ENCODE data around the gene SRSF12. TPM values are rescaled to one million over a fixed set of nuclear protein-coding genes. Genes with fewer than 3 reads are reported as not detected.
"Not testable (repeated sequence)": the region's sequence is repeated elsewhere in the genome, so short reads cannot be mapped to it uniquely, and the experiment has no call there.

Gene SRSF12
- total RNA-seq, 1 donor from 2014 or later: under 0.01 TPM

DNA sequence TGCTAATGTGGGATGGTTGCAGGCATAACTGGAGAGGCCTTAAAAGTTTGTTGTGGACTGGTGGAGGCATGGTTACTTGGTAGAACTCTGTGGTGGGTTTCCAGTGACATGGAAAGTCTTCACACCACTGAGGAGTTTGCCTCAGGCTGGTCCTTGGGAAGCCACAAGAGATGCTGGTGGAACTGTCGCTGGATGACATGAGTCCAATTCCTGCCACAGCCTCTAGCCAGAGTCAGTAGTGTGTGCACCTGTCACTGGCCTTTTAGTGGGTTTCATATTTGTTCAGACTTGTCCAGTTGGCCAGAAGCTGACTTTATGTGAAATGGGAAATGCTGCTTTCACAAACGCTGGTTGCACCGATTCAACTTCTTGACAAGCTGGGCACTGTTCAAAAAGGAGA, 13.7 kb upstream of the SRSF12 start:
- no peak for DNase-seq (ENCODE audit: low read depth in 2 of 2)

DNA sequence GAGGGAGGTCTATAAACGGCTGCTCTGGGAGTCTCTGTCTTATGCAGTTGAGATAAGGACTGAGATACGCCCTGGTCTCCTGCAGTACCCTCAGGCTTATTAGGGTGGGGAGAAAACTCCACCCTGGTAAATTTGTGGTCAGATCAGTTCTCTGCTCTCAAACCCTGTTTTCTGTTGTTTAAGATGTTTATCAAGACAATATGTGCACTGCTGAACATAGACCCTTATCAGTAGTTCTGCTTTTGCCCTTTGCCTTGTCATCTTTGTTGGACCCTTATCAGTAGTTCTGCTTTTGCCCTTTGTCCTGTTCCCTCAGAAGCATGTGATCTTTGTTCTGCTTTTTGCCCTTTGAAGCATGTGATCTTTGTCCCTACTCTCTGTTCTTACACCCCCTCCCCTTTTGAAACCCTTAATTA, 10.4 kb upstream of the SRSF12 start:
- not testable (repeated sequence) for DNase-seq (ENCODE audit: low read depth in 2 of 2)

DNA sequence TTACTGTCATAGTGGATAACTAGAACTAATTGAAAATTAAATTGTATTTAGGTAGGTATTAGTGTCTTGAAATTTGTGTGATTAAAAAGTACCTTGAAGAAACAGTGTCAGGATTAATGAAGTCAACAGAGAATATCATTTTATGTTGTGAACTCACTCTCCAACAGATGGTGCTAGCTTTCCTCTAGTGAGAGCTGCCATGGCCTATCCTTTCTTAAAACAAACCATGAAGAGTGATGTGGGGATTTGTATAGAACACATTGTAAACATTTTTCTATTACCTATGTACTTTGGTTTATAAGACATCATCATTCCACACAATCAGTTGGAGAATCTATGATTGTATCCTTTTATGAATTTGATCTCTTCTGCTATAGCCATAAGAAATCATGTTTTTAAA, 4.8 kb upstream of the SRSF12 start:
- DNase-seq (ENCODE audit: low read depth in 2 of 2): peak; percentile 21 to 53

DNA sequence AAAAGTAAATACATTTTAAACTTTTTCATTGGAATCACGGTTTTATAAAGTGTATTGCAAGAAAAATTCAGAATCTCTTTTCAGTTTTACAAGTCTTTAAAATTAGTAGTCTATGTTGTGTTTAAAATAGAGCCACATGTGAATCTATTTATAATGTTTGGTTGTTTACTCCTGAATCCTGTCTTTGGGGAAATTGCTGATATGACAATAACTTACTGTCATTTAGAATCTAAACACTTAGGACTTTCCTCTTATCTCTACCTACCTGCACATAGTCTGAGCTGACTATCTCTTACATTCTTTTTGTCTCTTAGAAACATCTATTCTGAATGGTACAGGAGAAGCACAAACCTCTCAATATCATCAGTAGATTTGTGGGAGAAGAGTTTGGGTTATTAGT, 4.1 kb upstream of the SRSF12 start:
- no peak for DNase-seq (ENCODE audit: low read depth in 2 of 2)

DNA sequence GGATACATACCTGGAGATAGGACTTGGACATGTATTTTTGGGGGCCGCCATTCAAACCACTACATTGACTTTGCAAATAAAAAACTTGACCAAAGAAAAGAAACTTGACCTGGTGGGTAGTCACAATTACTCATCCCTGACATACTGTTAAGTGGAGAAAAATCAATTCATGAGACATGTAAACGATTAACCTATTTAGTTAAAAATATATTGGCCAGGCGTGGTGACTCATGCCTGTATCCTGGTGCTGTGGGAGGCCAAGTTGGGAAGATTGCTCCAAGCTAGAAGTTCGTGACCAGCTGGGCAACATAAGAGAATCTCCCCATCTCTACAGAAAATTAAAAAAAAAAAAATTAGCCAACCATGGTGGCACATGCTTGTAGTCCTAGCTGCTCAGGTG, 2.5 kb upstream of the SRSF12 start:
- no peak for DNase-seq (ENCODE audit: low read depth in 2 of 2)

DNA sequence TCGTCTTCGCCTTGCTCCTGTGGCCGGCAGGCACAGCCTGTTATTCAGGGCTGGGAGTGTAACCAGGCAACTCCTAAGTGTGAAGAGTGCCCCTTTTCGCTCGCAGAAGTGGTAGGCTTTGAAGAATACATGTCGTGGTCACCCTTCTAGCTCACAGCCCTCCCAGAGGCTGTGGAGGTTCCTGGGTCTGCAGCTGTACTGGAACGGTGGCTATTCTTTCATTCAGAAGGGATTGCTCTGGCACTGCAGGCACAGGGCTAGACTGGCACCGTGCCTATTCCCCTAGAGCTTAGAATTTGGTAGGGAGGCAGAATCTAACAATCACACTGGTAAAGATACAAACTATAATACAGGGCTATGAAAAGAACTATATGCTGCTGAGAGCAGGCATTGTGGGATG, 1.1 kb upstream of the SRSF12 start:
- DNase-seq (ENCODE audit: low read depth in 2 of 2): no peak

DNA sequence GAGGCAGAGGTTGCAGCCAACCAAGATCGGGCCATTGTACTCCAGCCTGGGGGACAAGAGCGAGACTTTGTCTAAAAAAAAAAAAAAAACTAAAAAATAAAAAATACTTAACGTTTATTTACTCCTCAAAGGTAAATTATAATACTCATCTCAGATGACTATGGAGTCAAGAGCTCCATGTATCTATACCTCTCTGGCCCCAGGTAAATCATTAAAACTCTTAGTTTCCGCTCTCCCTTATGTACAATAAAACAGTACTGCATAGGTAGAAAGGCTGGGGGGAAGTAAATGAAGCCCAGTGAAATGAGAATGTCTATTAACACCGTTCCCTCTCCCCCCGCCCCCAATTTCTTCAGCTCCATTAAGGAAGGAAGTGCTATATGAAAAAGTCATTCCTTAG, 1.2 kb downstream of the SRSF12 start:
- DNase-seq (ENCODE audit: low read depth in 2 of 2): no peak

DNA sequence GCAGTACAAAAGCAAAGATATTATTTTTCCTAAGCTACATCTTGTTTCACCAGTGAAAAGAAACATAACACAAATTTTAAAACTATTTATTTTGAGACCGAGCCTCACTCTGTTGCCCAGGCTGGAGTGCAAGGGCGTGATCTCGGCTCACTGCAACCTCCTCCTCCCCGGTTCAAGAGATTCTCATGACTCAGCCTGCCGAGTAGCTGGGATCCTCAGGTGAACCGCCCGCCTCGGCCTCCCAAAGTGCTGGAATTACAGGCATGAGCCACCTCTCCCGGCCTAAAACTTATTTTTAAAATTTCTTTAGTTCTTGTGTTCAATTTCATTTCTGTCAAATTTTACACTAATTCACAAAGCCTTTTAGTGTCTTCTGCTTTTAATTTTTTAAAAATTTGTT, 5.9 kb downstream of the SRSF12 start:
- DNase-seq (ENCODE audit: low read depth in 2 of 2): no peak

DNA sequence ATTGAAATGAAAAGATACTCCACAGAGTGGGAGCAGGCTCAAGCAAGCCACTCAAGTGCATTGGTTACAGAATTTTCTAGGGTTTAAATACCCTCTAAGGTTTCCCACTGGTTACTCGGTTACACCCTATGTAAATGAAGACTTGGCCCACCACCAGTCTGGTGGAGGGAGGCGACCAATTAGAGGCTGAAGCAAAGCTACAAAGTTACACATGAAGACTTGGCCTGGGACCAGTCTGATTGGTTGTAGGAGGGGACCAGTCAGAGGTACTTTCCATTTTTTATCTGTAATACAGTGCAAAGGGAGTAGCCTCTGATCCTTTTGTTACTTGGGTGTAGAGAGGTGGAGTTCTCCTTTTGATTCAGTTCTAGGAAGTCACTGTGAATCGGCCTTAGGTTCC, 7.6 kb downstream of the SRSF12 start:
- no peak for DNase-seq (ENCODE audit: low read depth in 2 of 2)

DNA sequence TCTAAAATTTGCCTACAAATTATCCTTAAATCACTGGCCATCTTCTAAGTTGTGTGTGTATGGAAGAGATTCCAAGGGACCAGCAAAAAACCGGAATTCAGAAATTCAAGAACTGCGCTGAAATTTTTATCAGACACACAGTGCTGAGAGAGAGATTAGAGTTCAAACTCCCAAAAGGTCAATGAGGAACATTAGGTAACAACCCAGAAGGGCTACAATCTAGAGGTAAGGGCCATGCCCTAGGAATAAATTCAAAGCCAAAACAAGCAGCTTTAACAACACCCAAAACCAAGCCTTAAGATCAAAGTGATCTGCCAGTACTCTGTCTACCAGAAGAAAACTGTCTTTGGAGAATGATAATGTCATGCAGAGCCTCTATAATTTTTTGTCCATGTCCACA, 17.8 kb downstream of the SRSF12 start:
- DNase-seq (ENCODE audit: low read depth in 2 of 2): no peak

DNA sequence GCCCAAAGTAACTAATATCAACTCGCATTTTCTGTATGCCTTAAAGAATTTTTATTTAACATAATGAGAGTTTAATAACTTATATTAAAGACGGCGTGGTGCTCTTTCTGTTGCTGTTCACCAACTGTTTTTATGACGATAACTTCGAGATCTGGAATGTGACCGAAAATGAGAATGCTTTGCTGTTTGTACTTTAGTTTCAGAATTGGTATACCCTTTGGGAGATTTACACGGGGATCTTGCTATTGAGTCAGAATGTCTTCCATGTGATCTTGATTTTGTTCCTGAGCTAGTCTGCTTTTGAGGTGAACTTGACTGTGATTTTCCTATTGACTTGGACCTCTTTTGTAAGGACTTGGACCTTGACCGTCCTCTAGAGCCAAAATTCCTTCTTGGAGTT, 19.4 kb downstream of the SRSF12 start:
- no peak for DNase-seq (ENCODE audit: low read depth in 2 of 2)

DNA sequence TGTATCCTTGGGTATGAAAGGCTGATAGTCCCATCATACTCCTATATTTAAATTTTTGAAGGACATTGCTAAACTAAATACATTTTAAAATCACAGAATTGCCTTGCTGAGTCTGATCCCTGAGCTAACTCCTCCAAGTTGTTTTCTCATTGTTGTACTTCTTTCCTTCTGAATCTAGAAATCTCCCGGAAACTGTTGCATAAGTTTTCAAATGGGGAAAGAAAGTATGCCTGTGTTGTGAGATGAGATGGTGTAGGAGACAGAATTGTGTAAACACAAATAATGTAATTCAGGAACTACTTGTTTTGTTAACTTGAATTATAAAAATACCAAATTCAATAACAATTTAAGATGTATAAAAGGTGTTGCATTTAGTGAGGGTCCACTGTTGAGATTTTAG, 30.0 kb downstream of the SRSF12 start:
- no peak for DNase-seq (ENCODE audit: low read depth in 2 of 2)

DNA sequence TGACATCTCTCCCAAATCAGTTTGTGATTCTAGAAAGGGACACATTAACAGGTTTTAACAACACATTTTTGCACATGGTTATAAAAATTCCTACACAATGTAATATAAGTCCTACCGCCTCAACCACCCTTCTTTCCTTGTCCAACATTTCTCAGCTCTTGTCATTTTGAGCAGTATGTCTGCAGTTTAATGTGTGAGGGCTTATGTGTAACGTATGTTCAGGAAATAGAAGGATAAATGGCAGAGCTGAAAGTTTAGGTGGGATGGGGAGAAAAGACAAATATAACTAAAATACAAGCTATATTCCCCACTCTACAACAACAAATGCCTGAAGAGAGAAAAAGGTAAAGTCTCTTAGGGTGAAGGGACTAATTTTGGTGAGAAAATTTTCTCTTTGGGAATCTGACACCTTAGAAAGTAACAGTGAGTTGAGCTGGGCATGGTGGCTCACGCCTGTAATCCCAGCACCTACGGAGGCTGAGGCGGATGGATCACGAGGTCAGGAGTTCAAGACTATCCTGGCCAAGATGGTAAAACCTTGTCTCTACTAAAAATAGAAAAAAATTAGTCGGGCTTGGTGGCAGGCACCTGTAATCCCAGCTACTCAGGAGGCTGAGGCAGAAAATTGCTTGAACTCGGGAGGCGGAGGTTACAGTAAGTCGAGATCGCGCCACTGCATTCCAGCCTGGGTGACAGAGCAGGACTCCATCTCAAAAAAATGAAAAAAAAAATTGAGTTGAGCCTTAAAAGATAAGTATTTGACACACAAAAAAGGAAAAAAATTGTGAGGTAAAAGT, 32.3 kb downstream of the SRSF12 start:
- DNase-seq (ENCODE audit: low read depth in 2 of 2): no peak

DNA sequence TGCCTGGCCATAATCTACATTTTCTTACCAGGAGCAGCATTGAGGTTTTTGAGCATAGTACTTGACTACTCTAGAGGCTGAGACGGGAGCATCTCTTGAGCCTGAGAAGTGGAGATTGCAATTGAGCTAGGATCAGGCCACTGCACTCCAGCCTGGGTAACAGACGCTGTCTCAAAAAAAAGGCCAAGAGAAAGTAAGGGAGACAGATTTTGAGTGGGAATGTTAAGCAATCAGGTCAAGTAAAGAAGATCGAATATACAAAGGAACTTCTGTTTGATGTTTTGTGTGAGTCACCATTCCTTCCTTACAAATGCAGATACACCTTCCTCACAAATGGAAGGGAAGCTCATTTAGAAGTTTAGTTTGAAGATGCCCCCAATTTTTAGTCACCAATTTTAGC, 32.9 kb downstream of the SRSF12 start:
- no peak for DNase-seq (ENCODE audit: low read depth in 2 of 2)

DNA sequence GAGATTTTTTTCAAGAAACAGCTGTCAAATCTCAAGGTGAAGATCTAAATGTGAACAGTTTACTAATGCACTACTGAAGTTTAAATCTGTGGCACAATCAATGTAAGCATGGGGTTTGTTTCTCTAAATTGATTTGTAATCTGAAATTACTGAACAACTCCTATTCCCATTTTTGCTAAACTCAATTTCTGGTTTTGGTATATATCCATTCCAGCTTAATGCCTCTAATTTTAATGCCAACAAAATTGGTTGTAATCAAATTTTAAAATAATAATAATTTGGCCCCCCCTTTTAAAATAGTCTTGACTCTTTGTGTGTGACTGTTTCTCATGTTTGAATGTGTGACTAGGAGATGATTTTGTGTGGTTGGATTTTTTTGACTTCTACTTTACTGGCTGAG, 33.3 kb downstream of the SRSF12 start:
- DNase-seq (ENCODE audit: low read depth in 2 of 2): no peak

DNA sequence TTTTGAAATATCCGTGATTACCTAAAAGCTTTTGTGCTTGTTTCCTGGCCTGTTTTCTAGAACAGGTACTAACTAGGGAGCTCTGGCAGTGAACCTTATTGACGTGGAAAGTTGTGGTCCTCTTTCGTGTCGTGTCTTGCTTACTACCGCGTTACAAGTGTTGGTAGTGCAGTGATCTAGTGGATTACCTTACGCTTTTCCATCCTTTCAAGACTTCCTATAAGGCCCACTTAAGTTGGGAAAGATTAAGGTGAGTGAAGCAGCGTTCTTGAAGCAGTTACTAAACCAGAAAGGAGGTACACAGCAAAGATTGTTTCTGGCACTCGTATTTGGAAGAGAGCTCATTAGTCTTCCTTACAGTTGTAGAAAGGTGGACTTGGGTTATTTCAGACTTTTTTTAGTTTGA, 35.4 kb downstream of the SRSF12 start:
- peak in 1 of 2 donors; percentile 34 for DNase-seq (ENCODE audit: low read depth in 2 of 2)

DNA sequence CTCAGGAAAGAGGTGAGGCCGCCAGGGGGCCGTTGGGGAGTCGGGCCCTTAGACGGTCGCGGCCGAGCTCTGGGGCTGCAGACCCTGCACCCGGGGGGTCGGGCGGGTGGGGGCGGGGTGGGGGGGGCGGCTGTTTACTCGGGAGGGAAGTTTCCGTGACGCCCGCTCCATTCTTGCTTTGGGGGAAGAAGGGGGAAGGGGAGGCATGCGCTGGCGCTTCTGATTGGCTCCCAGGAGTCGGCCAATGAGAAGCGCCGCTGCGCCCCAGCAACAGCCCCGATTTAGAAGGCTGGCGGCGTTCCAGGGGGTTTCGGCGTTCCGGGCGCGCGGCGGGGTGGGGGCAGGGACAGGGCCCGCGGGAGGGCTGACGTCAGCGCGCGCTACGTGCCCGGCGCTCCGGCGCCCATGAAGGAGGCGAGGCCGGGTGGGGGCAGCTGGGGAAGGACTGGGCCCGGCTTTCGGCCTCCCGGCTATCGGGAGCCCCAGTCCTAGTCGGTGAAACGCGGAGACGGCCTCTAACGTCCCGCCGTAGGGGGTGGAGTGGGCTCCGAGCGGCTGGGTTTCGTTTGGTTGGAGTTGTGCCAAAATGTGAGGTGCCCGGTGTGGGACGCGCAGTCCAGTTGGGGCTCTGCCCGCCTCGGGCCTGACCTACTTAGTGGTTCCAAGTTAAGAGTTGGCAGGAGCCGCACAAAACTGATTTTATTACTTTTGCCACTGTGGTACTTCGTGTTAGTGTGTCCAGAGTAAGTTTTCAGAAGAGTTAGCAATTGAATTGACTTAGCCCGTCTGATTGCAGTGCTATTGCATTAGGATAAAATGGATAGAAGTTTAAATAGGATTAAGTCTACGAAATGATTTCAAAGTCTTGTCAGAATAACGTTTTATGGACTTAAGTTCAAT, 36.2 kb downstream of the SRSF12 start:
- peak; percentile 97 to 98 for DNase-seq (ENCODE audit: low read depth in 2 of 2)

DNA sequence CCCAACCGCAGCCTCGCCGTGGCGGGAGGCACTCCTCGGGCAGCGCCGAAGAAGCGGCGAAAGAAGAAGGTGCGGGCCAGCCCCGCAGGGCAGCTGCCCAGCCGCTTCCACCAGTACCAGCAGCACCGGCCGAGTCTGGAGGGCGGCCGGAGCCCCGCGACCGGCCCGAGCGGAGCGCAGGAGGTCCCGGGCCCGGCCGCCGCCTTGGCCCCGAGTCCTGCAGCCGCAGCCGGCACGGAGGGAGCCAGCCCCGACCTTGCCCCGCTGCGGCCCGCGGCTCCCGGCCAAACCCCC, 36.8 kb downstream of the SRSF12 start:
- no peak for DNase-seq (ENCODE audit: low read depth in 2 of 2)

DNA sequence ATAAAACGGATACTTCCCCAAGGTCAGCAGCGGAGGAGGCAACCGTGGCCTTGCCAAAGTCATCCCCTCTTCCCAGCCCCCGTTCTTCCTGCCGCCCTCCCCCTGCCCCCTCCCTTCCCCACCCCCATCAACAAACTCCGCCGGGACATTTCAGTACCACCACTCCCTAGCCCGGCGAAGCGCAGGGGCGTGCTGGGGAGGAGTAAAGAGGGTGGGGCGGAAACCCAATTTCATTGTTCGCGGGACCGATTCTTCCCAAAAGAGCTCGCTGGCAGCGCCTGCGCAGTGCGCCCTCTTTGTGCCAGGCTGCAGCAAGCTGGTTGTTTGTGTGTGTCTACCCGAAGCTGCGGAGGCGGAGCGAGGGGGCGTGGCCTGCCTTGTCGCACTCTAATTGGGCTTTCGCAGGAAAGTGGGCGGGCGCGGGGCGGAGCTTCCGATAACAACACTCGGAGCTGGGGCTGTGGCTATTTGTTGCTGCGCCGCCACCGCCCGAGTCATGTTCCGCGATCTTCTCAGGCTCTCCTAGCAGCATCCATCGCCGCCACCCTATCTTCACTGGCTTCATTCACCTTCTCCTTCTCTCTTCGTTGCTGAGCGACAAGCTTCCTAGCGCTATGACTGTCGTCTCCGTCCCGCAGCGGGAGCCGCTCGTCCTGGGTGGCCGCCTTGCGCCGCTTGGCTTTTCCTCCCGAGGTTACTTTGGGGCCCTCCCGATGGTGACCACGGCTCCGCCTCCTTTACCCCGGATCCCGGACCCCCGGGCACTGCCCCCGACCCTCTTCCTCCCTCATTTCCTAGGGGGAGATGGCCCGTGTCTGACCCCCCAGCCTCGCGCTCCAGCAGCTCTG, 37.4 kb downstream of the SRSF12 start, which contains the start of gene PNRC1:
PNRC1 (plus strand) TSS at position 471 of the 848 bp plus-strand sequence; CDS start at position 615, 144 bp downstream.
- DNase-seq (ENCODE audit: low read depth in 2 of 2): peak; percentile 97 to 99

DNA sequence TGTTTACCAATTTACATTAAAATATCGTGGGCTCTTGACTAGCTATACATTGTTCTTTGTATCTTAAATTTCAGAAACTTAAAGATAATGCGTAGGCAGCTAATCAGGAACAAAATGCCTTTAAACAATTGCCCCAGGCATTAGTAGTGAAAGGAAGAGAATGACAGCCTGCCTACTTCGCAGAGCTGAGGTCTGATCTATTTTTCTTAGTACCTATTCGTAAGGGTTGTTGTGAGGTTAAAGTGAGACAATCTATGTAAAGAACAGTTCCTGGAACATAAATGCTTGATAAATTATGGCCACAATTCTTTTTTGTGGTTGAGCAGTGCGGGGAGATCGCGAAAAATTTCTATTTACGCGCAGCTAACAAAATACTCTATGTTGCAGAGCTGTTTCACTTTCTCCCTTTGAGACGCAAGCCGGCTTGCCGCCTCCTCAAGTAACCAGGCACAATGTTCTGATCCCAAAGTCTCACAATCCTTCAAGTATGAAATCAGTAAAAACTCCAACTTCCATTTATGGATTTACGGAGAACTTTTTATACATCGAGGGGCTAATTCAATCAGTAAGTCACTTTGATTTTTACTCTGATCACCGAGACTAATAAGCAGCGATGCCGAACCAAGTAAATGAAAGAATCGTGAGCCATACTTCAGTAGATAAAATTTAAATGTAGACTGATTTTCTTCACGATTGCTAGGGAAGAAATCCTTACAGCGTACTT, 38.2 kb downstream of the SRSF12 start:
- peak in 1 of 2 donors; percentile 62 for DNase-seq (ENCODE audit: low read depth in 2 of 2)

DNA sequence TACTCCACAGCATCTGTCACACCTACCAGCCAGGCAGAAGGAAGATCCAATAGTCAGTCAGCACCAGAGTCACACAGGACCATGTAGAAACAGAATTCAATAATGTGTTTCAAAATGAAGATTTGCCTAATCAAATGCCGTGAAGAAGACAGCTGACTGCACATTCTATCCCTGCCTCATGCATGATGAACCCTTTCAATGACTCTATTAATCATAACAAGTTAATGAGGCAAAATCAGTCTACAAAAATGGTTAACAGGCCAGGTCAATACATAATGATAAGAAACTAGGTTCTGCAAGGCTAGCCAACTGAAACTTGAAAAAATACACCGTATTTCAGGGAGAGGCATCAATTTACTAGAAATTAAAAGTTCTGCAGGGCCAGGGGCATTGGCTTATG, 44.0 kb downstream of the SRSF12 start:
- DNase-seq (ENCODE audit: low read depth in 2 of 2): no peak
